Measurements from ENCODE around the gene RASSF7.

- no peak for TF ChIP-seq POLR2AphosphoS5 (IDR thresholded peaks at IDR 0.05; ENCODE audit: low read depth, low read length)
- TF ChIP-seq POLR2A (IDR thresholded peaks at IDR 0.05; ENCODE audit: low read depth, low read length): no peak
- TF ChIP-seq TAF1 (IDR thresholded peaks at IDR 0.05; ENCODE audit: low read depth, low read length): no peak
- no peak for TF ChIP-seq SPI1 (IDR thresholded peaks at IDR 0.05; ENCODE audit: low read depth, low read length)
Observed at GRCh38 chr11:590997-591396, 30.2 kb downstream of the RASSF7 start.

Measured in GM12891 (cell line).